Prostate gland (tissue), 2 donors: ENCODE data around the gene DYDC1. TPM values are rescaled to one million over a fixed set of nuclear protein-coding genes. Genes with fewer than 3 reads are reported as not detected.

ENCODE experiments used
- DNase-seq: peaks from one replicate; pipeline ENCODE4 v3.0.0-alpha.2; 2019; ENCODE audit warnings: low spot score
- H3K27ac ChIP-seq, 2 donors: fragments of 200-600 bp; sonication (generic); 2 replicates each; pipeline ENCODE4 v1.5.1; 2017 to 2019
- H3K27me3 ChIP-seq: fragments of 200-600 bp; sonication (generic); replicated peaks from 2 replicates; pipeline ENCODE4 v1.5.1; 2019; ENCODE audit not compliant: insufficient read depth
- H3K36me3 ChIP-seq, 2 donors: fragments of 200-600 bp; sonication (generic); 1 replicate in 1 of 2; 2 replicates in 1 of 2; pipeline versions ENCODE4 v1.5.1 to v1.8.1; 2017 to 2019
- H3K4me1 ChIP-seq: fragments of 200-600 bp; sonication (generic); replicated peaks from 2 replicates; pipeline ENCODE4 v1.5.1; 2019
- H3K4me3 ChIP-seq, 2 donors: fragments of 200-600 bp; sonication (generic); 2 replicates each; pipeline ENCODE4 v1.5.1; 2017 to 2019
- H3K9me3 ChIP-seq: fragments of 200-600 bp; sonication (generic); 2 replicates; pipeline ENCODE4 v1.5.1; 2017
- CTCF ChIP-seq, 4 experiments: fragments of 200-600 bp in 2 of 4; fragments of 450-650 bp in 2 of 4; sonication (generic) in 2 of 4; IDR thresholded peaks; 1 replicate in 3 of 4; 2 replicates in 1 of 4; pipeline ENCODE4 v1.5.1; 2016 to 2019; ENCODE audit warnings: antibody characterized with exemption in 4 of 4, mild to moderate bottlenecking in 2 of 4, moderate library complexity in 2 of 4
- POLR2A ChIP-seq: fragments of 450-650 bp; IDR thresholded peaks from one replicate; pipeline ENCODE4 v1.6.1; 2016; ENCODE audit warnings: antibody characterized with exemption, mild to moderate bottlenecking
- POLR2AphosphoS5 ChIP-seq: sonication (generic); formaldehyde crosslinking; IDR thresholded peaks from one replicate; pipeline ENCODE4 v1.6.1; 2017; ENCODE audit warnings: antibody characterized with exemption
- WGBS: methylation state at CpG from one replicate; pipeline ENCODE4 v1.1.5; 2018; 5-methylcytosine and 5-hydroxymethylcytosine counted together
- intact Hi-C: fragments of 100-400 bp; cut with DNase I; formaldehyde crosslinking; loops from one replicate; pipeline ENCODE4 v1.14.2; 2022
- total RNA-seq, 2 donors: library from RNA; depleted of rRNA; stranded (reverse); fragments of >200 nt; gene quantifications; one replicate each; pipeline ENCODE4 v1.1.0, GENCODE V29; 2016

The DYDC1 gene
- total RNA-seq, 2 donors from 2014 or later = 8.7 TPM; not detected in 1

DNA sequence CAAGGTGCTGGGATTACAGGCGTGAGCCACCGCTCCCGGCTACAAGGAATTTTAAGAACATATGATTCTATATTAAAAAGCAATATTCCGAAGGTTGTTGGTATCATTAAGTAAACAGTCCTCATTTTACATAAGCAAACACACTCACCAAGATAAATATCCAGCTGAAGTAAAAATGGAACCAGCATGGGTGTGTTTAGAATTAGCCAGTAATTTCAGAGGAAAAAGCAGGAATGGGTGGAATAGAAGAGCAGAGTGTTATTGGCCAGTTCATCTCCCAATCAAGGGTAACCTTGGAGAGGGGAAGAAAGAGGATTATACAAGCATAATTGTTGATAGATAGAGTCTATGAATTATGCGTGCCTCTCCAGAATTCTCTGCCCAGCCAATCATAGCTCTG is 35.4 kb downstream of the DYDC1 start:
- intact Hi-C loops = no loop called here

DNA sequence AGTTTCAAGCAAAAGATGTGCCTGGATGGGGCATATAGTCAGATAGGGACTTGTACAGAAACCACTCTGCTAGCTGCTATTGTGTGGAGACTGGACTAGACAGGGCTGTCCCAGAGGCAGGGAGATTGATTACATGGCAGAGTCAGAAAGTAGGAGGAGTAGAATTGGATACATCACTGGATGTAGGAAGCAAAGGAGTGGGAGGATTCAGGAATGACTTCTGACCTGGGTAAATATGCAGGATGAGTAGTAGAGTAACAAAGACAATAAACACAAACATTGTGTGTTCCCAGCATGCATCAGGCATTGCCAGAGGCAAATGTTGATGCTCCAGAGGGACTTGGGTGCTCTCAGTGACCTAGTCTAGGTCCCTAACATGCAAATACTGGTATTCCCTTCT is 36.2 kb downstream of the DYDC1 start:
- intact Hi-C loops = no loop called here
- no peak for TF ChIP-seq POLR2AphosphoS5
- no peak for TF ChIP-seq POLR2A
- no peak for TF ChIP-seq CTCF (IDR thresholded peaks at IDR 0.05)
- Histone ChIP-seq H3K9me3 (no peaks in the 10 kb centered on the region), H3K27ac (no peak overlapping the region), H3K27me3 (no peaks in the 10 kb centered on the region), H3K4me1 (no peaks in the 10 kb centered on the region), H3K4me3 (no peak overlapping the region), H3K36me3 (no peaks in the 10 kb centered on the region)
- DNase-seq = no peak

More for the DNA sequence above, 35.4 kb downstream of the DYDC1 start:
- Histone ChIP-seq H3K4me1 (no peaks in the 10 kb centered on the region), H3K4me3 (no peak overlapping the region), H3K27ac (no peak overlapping the region), H3K27me3 (no peaks in the 10 kb centered on the region), H3K9me3 (no peaks in the 10 kb centered on the region), H3K36me3 (no peaks in the 10 kb centered on the region)
- TF ChIP-seq POLR2AphosphoS5 (no peak), CTCF (IDR thresholded peaks at IDR 0.05) (no peak), POLR2A (no peak)
- 89% methylated on average over 5 of the region's 5 CpGs for WGBS
- DNase-seq = no peak

DNA sequence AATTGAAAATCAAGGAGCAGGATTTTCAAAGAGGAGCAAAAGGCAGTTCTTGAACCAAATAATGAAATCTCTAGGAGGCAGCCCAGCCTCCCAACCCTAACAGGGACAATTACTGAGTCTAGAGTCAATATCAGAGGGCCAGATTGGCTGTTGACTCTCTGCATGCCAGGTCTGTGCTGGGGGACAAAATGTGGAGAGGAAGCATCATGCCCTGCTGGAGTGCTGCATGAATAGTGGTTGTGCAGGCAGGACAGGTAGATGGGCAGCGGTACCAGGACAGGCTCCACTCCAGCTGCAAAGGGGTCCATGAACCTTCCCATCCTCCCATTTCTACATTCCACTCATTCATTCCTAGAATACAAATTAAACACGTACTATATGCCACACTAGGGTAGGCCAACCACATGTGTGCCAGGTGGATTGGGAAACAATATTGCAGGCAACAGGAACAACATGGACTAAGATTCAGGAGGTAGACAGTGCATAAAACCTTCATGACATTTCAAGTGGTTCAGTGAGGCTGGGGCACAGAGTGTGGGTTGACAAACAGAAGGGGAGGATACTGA is 36.7 kb downstream of the DYDC1 start:
- Histone ChIP-seq H3K9me3 (no peaks in the 10 kb centered on the region), H3K27ac (no peak overlapping the region), H3K27me3 (no peaks in the 10 kb centered on the region), H3K4me3 (no peak overlapping the region), H3K4me1 (no peaks in the 10 kb centered on the region), H3K36me3 (no peaks in the 10 kb centered on the region)
- intact Hi-C loops = no loop called here
- TF ChIP-seq POLR2A (no peak), CTCF (IDR thresholded peaks at IDR 0.05) (no peak), POLR2AphosphoS5 (no peak)
- 92% methylated on average over 2 of the region's 2 CpGs for WGBS
- no peak for DNase-seq

DNA sequence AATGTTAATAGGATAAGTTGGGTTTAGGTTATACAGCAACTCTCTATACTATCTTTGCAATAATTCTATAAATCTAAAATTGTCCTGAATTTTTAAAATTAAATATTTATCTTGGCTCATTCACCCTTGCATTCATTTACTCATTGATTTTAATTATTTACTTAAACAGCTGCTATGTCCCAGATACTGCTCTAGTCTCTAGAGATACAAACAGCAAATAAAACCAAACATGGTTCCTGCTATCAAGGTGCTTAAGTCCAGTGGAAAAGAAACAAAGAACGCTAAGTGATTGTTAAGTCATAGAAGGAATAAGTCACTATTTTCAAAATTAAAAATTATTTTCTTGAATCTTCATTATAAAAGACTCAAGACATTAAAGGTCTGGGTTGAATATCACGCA is 37.2 kb downstream of the DYDC1 start:
- no peak for DNase-seq
- Histone ChIP-seq H3K4me3 (no peak overlapping the region), H3K9me3 (no peaks in the 10 kb centered on the region), H3K4me1 (no peaks in the 10 kb centered on the region), H3K36me3 (no peaks in the 10 kb centered on the region), H3K27ac (no peak overlapping the region), H3K27me3 (no peaks in the 10 kb centered on the region)
- intact Hi-C loops = no loop called here
- 78% methylated on average over 2 of the region's 2 CpGs for WGBS
- no peak for TF ChIP-seq CTCF (IDR thresholded peaks at IDR 0.05)
- no peak for TF ChIP-seq POLR2AphosphoS5
- TF ChIP-seq POLR2A = no peak

- Histone ChIP-seq H3K36me3 (no peaks in the 10 kb centered on the region), H3K4me3 (no peak overlapping the region), H3K9me3 (no peaks in the 10 kb centered on the region), H3K4me1 (no peaks in the 10 kb centered on the region), H3K27me3 (no peaks in the 10 kb centered on the region), H3K27ac (no peak overlapping the region)
- DNase-seq = no peak
- TF ChIP-seq POLR2AphosphoS5 (no peak), POLR2A (no peak), CTCF (IDR thresholded peaks at IDR 0.05) (no peak)
- intact Hi-C loops = no loop called here
Measured at GRCh38 chr10:80318742-80319141, 37.8 kb downstream of the DYDC1 start.
